Muscle of arm (tissue), 12 donors: ENCODE measurements around the gene TSC22D1. TPM values are rescaled to one million over a fixed set of nuclear protein-coding genes. Genes with fewer than 3 reads are reported as not detected.

ENCODE experiments used
- DNase-seq: peaks from one replicate; pipeline ENCODE4 v3.0.0-alpha.2; 2013
- polyA plus RNA-seq, 12 donors: library from polyadenylated mRNA; unstranded; fragments of 120-200 nt; gene quantifications; one replicate each; pipeline ENCODE4 v1.2.1, GENCODE V29; 2013; ENCODE audit not compliant: insufficient read length in 12 of 12

Gene TSC22D1
- polyA plus RNA-seq, 12 donors, result 71.7 to 107 (median 85.2) TPM; not detected in 1

DNA sequence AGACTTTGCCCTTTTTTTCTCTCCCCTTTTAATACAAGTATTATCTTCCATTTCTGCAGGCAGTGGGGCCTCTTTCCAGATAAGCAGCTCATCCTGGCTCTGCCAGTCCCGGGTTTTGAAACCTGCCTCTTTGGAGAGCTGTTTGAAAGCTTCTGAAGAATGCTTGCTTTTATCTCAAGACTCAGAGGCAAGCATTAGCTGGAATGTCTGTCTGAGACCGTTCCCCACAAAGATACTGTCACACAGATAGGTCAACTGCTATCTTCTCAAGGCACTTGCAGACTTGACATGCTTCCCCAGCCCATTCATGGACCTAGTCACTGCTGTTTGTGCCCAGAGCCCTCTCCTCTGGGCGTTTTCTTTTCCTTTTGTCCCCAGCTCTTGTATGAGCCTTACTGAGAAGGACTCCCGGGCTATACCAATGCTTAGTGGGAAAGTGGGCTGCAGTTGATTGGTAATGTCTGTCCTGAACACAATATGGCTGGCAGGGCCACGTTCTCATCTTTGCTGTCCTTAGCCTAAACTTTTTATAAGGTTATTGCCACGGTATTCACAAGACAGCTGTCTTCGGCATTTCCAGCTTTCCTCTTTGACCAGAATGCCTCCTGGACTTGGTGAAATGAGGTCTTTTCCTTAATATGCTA is 189.1 kb downstream of the TSC22D1 start:
- no peak for DNase-seq

GRCh38 chr13:44385847-44386246 is 190.3 kb downstream of the TSC22D1 start:
- DNase-seq, result no peak

GRCh38 chr13:44385401-44385800 is 190.7 kb downstream of the TSC22D1 start:
- DNase-seq, result no peak

DNA sequence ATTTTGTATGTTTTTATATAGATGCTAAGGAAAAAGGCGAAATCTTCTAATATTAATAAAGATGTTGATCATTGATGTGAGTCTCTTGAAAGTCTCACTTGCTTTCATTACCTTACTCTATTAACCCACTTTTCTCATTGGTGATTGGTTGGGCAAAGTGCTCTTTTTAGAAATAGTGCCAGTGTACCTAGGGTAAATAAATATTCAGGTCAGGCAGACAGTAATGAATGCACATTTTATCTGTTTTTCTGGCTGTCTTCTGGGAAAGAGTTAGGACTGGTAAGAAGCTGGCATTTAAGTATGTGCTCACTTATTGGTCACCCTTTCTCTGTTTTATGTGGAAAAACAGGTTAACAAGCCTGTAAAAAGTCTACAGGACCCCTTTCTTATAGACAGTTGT is 191.4 kb downstream of the TSC22D1 start:
- no peak for DNase-seq

GRCh38 chr13:44383945-44384344 is 192.2 kb downstream of the TSC22D1 start:
- no peak for DNase-seq

DNA sequence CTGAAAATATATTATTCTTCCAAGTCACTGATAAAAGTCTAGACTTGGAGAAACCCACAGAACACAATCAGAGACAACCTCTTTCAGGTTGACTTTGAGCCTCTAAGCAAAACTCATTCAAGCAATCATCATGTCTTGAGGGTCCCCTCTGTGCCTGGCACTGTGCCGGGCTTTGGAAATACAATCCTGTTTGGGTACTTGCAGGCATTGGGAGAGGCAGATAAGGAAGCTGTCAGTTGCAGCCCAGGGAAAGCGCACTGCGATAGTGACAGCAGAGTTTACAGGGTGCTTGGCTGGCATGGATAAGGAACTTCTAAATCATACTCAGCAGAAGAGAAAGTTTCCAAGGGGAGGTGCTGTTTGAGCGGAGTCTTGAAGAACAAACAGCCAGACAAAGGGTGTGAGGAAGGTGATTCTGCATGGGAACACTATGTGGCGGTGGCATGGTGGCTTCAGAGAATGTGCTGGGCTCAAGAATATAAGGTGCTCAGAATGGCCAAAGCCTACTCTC is 193.4 kb downstream of the TSC22D1 start:
- DNase-seq, result no peak

Other genes with a start within 250 kb of the TSC22D1 start
- 1 to 10 TPM in 10 of 12 donors, not detected in 2; 4.0 to 6.7 (median 5.8) TPM for gene SERP2, start 202.5 kb downstream of the TSC22D1 start, polyA plus RNA-seq